ENCODE measurements around the gene DIABLO.

- no peak for TF ChIP-seq EZH2phosphoT487 (IDR thresholded peaks at IDR 0.05; ENCODE audit: low read depth)
- TF ChIP-seq CTCF (IDR thresholded peaks at IDR 0.05; ENCODE audit: low read depth, low read length) = no peak
Observed at GRCh38 chr12:122162976-122163375, 62.9 kb downstream of the DIABLO start.

Data from OCI-LY3 (cell line).